HL-60 (cell line): ENCODE data around the gene NEDD4L.
A peak's percentile ranks its signal among the peaks of the same experiment; 100 is the strongest.

ENCODE experiments used
- GABPA ChIP-seq: IDR thresholded peaks from 2 replicates; pipeline ENCODE4 v1.6.1; 2012; ENCODE audit warnings: low read depth
- POLR2AphosphoS5 ChIP-seq: IDR thresholded peaks from 2 replicates; pipeline ENCODE4 v1.6.1; 2012; ENCODE audit warnings: low read depth
- REST ChIP-seq: IDR thresholded peaks from 2 replicates; pipeline ENCODE4 v1.6.1; 2012; ENCODE audit warnings: low read depth; ENCODE audit not compliant: insufficient replicate concordance
- SPI1 ChIP-seq: IDR thresholded peaks from 2 replicates; pipeline ENCODE4 v1.6.1; 2012; ENCODE audit warnings: low read depth, mild to moderate bottlenecking, borderline replicate concordance
- TF ChIP-seq, protein P1 (sequence below): IDR thresholded peaks from one replicate; pipeline ENCODE4 v1.5.1; 2011; ENCODE audit warnings: low read length, control low read depth, inconsistent platforms; ENCODE audit not compliant: insufficient read depth

DNA sequence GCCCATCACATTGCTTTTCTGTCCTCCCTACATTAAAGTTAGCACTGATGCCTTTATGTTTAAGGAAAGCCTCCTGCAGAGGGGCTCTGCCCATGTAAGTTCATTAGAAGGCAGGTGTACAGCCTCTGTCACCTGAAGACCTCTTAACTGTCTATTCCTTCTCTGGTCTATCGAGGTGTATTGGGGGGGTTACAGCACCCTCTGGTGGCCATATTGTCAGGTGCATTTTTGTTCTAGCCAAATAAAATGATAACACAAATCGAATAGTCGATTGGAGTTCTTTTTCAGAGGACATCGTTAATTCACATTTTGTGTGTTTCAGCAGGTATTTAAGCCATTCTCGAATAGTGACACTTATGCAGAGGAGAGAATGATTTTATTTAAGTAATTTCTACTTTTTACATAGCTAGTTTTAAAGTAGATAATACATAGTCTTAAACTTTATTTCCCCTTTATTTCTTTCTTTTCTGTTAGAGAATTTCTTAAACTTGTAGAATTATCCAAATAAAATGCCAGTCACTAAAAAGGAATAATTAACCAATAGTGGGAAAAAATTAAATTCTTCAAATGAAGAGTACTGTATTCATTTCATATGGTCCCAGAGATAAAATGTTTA lies 136.8 kb downstream of the NEDD4L start:
- TF ChIP-seq, protein P1, sequence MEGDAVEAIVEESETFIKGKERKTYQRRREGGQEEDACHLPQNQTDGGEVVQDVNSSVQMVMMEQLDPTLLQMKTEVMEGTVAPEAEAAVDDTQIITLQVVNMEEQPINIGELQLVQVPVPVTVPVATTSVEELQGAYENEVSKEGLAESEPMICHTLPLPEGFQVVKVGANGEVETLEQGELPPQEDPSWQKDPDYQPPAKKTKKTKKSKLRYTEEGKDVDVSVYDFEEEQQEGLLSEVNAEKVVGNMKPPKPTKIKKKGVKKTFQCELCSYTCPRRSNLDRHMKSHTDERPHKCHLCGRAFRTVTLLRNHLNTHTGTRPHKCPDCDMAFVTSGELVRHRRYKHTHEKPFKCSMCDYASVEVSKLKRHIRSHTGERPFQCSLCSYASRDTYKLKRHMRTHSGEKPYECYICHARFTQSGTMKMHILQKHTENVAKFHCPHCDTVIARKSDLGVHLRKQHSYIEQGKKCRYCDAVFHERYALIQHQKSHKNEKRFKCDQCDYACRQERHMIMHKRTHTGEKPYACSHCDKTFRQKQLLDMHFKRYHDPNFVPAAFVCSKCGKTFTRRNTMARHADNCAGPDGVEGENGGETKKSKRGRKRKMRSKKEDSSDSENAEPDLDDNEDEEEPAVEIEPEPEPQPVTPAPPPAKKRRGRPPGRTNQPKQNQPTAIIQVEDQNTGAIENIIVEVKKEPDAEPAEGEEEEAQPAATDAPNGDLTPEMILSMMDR = peak; percentile 94
- TF ChIP-seq REST = no peak
- TF ChIP-seq GABPA = no peak
- TF ChIP-seq POLR2AphosphoS5 = no peak
- TF ChIP-seq SPI1 = no peak
